AG09319 (cell line): ENCODE data around the gene GJA5.

Experiments used
- DNase-seq: peaks from one replicate; pipeline ENCODE4 v3.0.0-alpha.2; 2010; ENCODE audit warnings: low read depth; ENCODE audit errors: extremely low read depth
- TF ChIP-seq, protein P1 (sequence below): IDR thresholded peaks from 2 replicates; pipeline ENCODE4 v1.5.1; 2011; ENCODE audit warnings: low read depth, mild to moderate bottlenecking, inconsistent platforms, low read length, moderate library complexity

GJA5 gene

GRCh38 chr1:147762233-147763024, 2.0 kb upstream of the GJA5 start:
- no peak for DNase-seq
- TF ChIP-seq, protein P1, sequence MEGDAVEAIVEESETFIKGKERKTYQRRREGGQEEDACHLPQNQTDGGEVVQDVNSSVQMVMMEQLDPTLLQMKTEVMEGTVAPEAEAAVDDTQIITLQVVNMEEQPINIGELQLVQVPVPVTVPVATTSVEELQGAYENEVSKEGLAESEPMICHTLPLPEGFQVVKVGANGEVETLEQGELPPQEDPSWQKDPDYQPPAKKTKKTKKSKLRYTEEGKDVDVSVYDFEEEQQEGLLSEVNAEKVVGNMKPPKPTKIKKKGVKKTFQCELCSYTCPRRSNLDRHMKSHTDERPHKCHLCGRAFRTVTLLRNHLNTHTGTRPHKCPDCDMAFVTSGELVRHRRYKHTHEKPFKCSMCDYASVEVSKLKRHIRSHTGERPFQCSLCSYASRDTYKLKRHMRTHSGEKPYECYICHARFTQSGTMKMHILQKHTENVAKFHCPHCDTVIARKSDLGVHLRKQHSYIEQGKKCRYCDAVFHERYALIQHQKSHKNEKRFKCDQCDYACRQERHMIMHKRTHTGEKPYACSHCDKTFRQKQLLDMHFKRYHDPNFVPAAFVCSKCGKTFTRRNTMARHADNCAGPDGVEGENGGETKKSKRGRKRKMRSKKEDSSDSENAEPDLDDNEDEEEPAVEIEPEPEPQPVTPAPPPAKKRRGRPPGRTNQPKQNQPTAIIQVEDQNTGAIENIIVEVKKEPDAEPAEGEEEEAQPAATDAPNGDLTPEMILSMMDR = no peak

GRCh38 chr1:147758379-147759100, 1.9 kb downstream of the GJA5 start:
- TF ChIP-seq, protein P1 = no peak
- no peak for DNase-seq

DNA sequence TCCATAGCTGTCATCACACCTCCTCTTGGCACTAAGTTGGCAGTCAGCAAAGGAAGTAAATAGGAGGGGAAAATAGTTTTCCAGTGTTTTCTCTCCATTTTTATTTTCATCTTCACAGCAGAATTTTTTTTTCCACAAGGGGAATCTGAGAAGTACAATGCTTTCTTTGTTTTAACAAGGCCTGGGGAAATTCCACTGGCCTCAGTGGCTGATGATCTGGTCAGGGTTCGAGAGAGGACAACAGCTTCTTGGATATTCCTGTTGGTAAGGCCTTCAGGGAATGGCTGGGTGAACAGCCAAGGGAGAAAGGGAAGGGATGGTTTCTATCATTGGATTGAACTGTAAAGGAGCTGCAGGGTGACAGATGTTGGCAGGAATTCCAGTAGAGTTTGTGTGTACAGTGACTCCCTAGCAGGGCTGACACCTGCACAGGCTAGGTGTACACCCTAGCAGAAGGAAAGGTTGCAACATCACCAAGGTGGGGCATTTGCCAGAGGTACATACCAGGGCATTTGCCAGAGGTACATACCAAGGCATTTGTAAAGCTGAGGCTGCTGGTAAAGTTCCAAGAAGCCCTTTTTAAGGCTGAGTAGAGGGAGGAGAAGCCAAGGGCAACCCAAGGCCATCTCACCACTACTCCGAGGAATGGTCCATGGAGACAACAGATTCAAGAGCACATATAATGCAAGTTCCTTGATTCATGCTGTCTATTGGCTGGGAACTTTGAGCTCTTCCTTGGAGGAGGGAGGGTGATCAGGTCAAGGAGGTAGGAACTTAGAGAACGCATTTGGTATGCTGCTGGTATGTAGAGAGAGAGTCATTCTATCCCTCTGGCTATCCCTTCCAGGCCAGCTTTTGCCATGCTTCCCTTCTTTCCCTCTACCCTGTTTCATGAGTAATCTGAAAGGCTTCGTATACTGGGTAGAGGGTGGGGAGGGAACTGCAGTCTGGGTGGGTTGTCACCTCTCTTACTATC, 3.1 kb downstream of the GJA5 start:
- DNase-seq = no peak
- TF ChIP-seq, protein P1 = no peak

DNA sequence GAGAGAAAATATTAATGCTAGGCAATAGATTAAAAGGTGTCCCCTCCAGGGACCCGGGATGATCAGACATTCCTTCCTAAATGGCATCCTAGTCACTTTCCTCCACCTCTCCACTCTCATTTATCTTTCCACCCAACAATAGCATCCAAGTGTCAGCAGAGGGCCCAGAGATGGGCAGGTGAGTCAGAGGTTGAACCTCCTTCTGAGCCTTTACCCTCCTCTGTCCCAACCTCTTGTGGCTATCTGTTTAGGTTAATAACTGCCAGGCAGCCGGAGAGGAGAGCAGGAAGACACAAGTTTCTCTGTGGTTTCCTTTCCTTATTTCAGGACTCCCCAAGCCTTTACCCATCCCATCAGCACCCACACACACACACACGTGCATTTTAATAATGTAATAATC, 4.1 kb downstream of the GJA5 start:
- DNase-seq = no peak
- TF ChIP-seq, protein P1 = no peak

GRCh38 chr1:147754661-147755060, 5.7 kb downstream of the GJA5 start:
- TF ChIP-seq, protein P1 = no peak
- DNase-seq = no peak

DNA sequence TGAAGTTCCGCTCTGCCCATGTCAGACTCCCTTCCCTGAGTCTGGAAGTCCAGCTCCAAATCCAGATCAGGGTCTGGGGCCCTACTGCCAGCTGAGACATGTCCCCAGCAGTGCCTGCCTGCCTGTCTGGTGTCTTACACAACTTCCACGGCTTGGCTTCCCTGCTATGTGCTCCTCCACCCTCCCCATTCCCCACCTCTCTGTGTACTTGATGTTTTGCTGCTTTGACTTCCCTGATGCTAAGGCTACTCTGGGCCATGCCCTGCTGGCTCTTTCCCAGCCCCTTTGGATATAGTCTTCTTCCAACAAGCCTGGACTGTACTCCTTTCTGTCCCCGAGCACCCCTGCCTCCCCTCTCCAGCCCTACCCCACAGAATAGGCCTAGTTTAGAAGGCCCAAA, 7.3 kb downstream of the GJA5 start:
- no peak for DNase-seq
- TF ChIP-seq, protein P1 = no peak
